Upper lobe of left lung (tissue), 6 donors: ENCODE data around the gene WTIP. TPM values are rescaled to one million over a fixed set of nuclear protein-coding genes. Genes with fewer than 3 reads are reported as not detected.

Source experiments
- ATAC-seq, 2 donors: fragments of 200-7000 bp; cut with Tn5 transposase; one replicate each; pipeline ENCODE4 v1.9.1; 2022; ENCODE audit warnings: mild to moderate bottlenecking in 2 of 2, moderate library complexity in 2 of 2; ENCODE audit not compliant: low FRiP score in 2 of 2
- DNase-seq, 2 donors: peaks; one replicate each; pipeline ENCODE4 v3.0.0-alpha.2; 2019 to 2020
- H3K27ac ChIP-seq, 4 donors: fragments of 200-600 bp; sonication (generic); one replicate each; pipeline ENCODE4 v1.5.1; 2016 to 2019
- H3K27me3 ChIP-seq, 4 donors: fragments of 200-600 bp; sonication (generic); one replicate each; pipeline ENCODE4 v1.5.1; 2017 to 2019
- H3K36me3 ChIP-seq, 4 donors: fragments of 200-600 bp; sonication (generic); one replicate each; pipeline ENCODE4 v1.5.1; 2016 to 2019
- H3K4me1 ChIP-seq, 4 donors: fragments of 200-600 bp; sonication (generic); one replicate each; pipeline ENCODE4 v1.5.1; 2018 to 2019
- H3K4me3 ChIP-seq, 4 donors: fragments of 200-600 bp; sonication (generic); one replicate each; pipeline ENCODE4 v1.5.1; 2017 to 2019; ENCODE audit warnings: mild to moderate bottlenecking in 2 of 4, moderate library complexity in 1 of 4
- H3K9me3 ChIP-seq, 4 donors: fragments of 200-600 bp; sonication (generic); one replicate each; pipeline ENCODE4 v1.5.1; 2018 to 2019
- CTCF ChIP-seq, 6 experiments: fragments of 450-650 bp in 4 of 6; fragments of 200-600 bp in 2 of 6; sonication (generic) in 2 of 6; IDR thresholded peaks; one replicate each; pipeline ENCODE4 v1.5.1; 2016 to 2019; ENCODE audit warnings: antibody characterized with exemption in 6 of 6
- EP300 ChIP-seq, 4 donors: sonication (generic); formaldehyde crosslinking; IDR thresholded peaks; one replicate each; pipeline ENCODE4 v1.5.1; 2017; ENCODE audit warnings: antibody characterized with exemption in 4 of 4, control low read depth in 2 of 4
- POLR2A ChIP-seq, 4 donors: fragments of 450-650 bp; IDR thresholded peaks; one replicate each; pipeline ENCODE4 v1.5.1; 2016 to 2017; ENCODE audit warnings: antibody characterized with exemption in 4 of 4, mild to moderate bottlenecking in 2 of 4
- POLR2AphosphoS5 ChIP-seq, 2 donors: sonication (generic); formaldehyde crosslinking; IDR thresholded peaks; one replicate each; pipeline ENCODE4 v1.5.1; 2017; ENCODE audit warnings: antibody characterized with exemption in 2 of 2
- WGBS, 2 donors: methylation state at CpG; one replicate each; pipeline ENCODE4 v1.1.5; 2017 to 2018; 5-methylcytosine and 5-hydroxymethylcytosine counted together
- total RNA-seq, 6 donors: library from RNA; depleted of rRNA in 4 of 6; stranded (reverse); fragments of >200 nt in 4 of 6; gene quantifications; one replicate each; pipeline versions ENCODE4 v1.1.0 to v1.2.1, GENCODE V29; 2016 to 2021
- donor health status: DM: no; HTN: no; CAD: no; lungs with moderate emphysema.
- donor health status: DM: no; HTN: yes; CAD: no; lungs with severe emphysema.

Gene WTIP
- total RNA-seq, 6 donors from 2014 or later, result 18.7 to 93.3 (median 56.9) TPM

- H3K27me3 ChIP-seq, result no peaks in the 10 kb centered on the region
- H3K27ac ChIP-seq, result no peak overlapping the region
- no peak overlapping the region for H3K4me3 ChIP-seq
- ATAC-seq (no peak), DNase-seq (no peak)
- 63 to 74% methylated on average over 2 of the region's 2 CpGs for WGBS, 2 donors
- TF ChIP-seq POLR2A (IDR thresholded peaks at IDR 0.05) (no peak), POLR2AphosphoS5 (IDR thresholded peaks at IDR 0.05) (no peak), EP300 (IDR thresholded peaks at IDR 0.05) (no peak), CTCF (IDR thresholded peaks at IDR 0.05) (no peak)
- H3K9me3 ChIP-seq, result peaks cover 0 to 6% (median 2%) of the 10 kb centered on the region in 4 donors
- H3K4me1 ChIP-seq, result no peaks in the 10 kb centered on the region
- no peaks in the 10 kb centered on the region for H3K36me3 ChIP-seq
Observed at GRCh38 chr19:34539396-34539795, 57.8 kb downstream of the WTIP start.

- Histone ChIP-seq H3K9me3 (peaks cover 0 to 6% (median 2%) of the 10 kb centered on the region in 4 donors), H3K4me1 (no peaks in the 10 kb centered on the region), H3K4me3 (no peak overlapping the region), H3K27ac (no peak overlapping the region), H3K27me3 (no peaks in the 10 kb centered on the region), H3K36me3 (no peaks in the 10 kb centered on the region)
- DNase-seq (no peak), ATAC-seq (no peak)
- TF ChIP-seq CTCF (IDR thresholded peaks at IDR 0.05), result no peak
- no peak for TF ChIP-seq POLR2A (IDR thresholded peaks at IDR 0.05)
- TF ChIP-seq POLR2AphosphoS5 (IDR thresholded peaks at IDR 0.05), result no peak
- TF ChIP-seq EP300 (IDR thresholded peaks at IDR 0.05), result no peak
- WGBS, 2 donors, result 75 to 80% methylated on average over 3 of the region's 3 CpGs
Observed at GRCh38 chr19:34540811-34541557, 59.4 kb downstream of the WTIP start.

DNA sequence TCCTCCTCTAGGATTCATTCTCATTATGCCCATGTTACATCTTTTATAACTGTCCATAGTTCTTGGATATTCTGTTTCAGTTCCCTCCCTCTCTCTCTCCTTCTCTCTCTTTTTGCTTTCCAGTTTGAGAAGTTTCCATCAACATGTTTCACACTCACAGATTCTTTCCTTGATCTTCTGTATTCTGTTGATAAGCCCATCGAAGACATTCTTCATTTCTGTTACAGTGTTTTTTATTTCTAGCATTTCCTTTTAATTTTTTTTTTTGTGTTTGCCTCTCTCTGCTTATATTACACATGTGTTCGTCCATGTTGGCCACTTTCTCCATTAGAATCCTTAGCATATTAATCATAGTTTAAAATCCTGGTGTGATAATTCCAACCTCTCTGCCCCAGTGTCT lies 68.3 kb downstream of the WTIP start:
- H3K36me3 ChIP-seq, result no peaks in the 10 kb centered on the region
- DNase-seq (no peak), ATAC-seq (no peak)
- H3K27me3 ChIP-seq, result no peaks in the 10 kb centered on the region
- H3K27ac ChIP-seq, result no peak overlapping the region
- WGBS, 2 donors, result 82 to 89% methylated on average over 2 of the region's 2 CpGs
- TF ChIP-seq CTCF (IDR thresholded peaks at IDR 0.05) (no peak), EP300 (IDR thresholded peaks at IDR 0.05) (no peak), POLR2A (IDR thresholded peaks at IDR 0.05) (no peak), POLR2AphosphoS5 (IDR thresholded peaks at IDR 0.05) (no peak)
- no peaks in the 10 kb centered on the region for H3K4me1 ChIP-seq
- no peak overlapping the region for H3K4me3 ChIP-seq
- peaks cover 5 to 19% (median 10%) of the 10 kb centered on the region in 4 donors for H3K9me3 ChIP-seq

DNA sequence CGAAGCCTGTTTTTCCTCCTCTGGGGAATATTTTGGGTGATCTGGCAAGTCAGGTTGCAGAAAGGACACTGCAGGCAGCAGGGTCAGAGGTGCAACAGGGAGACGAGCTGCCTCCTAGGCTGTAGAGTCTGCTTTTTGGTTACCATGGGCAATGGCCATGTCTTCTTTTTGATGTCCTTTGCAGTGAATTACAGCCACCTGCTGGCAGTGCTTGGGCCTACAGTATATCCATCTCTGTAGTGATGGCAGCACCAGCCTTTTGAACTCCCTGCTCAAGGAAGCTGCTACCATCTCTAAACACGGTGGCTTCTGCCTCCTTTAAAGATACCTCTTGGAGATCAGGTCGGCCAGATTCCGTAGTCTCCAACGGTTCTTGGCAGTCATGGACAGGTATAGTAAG lies 73.9 kb downstream of the WTIP start:
- H3K27ac ChIP-seq, result no peak overlapping the region
- no peak for DNase-seq
- no peaks in the 10 kb centered on the region for H3K27me3 ChIP-seq
- H3K4me3 ChIP-seq, result no peak overlapping the region
- no peaks in the 10 kb centered on the region for H3K4me1 ChIP-seq
- ATAC-seq, result no peak
- H3K36me3 ChIP-seq, result no peaks in the 10 kb centered on the region
- TF ChIP-seq POLR2A (IDR thresholded peaks at IDR 0.05) (no peak), CTCF (IDR thresholded peaks at IDR 0.05) (no peak), POLR2AphosphoS5 (IDR thresholded peaks at IDR 0.05) (no peak), EP300 (IDR thresholded peaks at IDR 0.05) (no peak)
- H3K9me3 ChIP-seq, result peaks cover 0 to 3% (median under 1%) of the 10 kb centered on the region in 4 donors
- WGBS, 2 donors, result 76 to 81% methylated on average over 5 to 6 of the region's 6 CpGs

- DNase-seq (no peak), ATAC-seq (peak in 1 of 2 donors; percentile 66)
- no peaks in the 10 kb centered on the region for H3K9me3 ChIP-seq
- TF ChIP-seq CTCF (IDR thresholded peaks at IDR 0.05), result peak in 2 of 6 experiments; percentile 17 to 28
- no peak for TF ChIP-seq EP300 (IDR thresholded peaks at IDR 0.05)
- no peak for TF ChIP-seq POLR2A (IDR thresholded peaks at IDR 0.05)
- no peaks in the 10 kb centered on the region for H3K36me3 ChIP-seq
- WGBS, 2 donors, result 2 to 10% methylated on average over 3 of the region's 3 CpGs
- H3K27ac ChIP-seq, result no peak overlapping the region
- H3K4me3 ChIP-seq, result no peak overlapping the region
- H3K4me1 ChIP-seq, result no peaks in the 10 kb centered on the region
- H3K27me3 ChIP-seq, result no peaks in the 10 kb centered on the region
Observed at GRCh38 chr19:34556488-34556887, 74.9 kb downstream of the WTIP start.
